HG03432 (cell line): ENCODE results near the gene SLF2.

Source experiments
- ATAC-seq: cut with Tn5 transposase; IDR thresholded peaks from one replicate; pipeline ENCODE4 v1.9.1; 2021; ENCODE audit warnings: mild to moderate bottlenecking, moderate library complexity; ENCODE audit not compliant: unreplicated experiment

SLF2 gene

GRCh38 chr10:101014230-101014884, 101.6 kb downstream of the SLF2 start:
- peak; percentile 43 for ATAC-seq
